ENCODE data around the gene PEDS1.
A peak's percentile ranks its signal among the peaks of the same experiment; 100 is the strongest.
"Not testable (repeated sequence)": the region's sequence is repeated elsewhere in the genome, so short reads cannot be mapped to it uniquely, and the experiment has no call there.

The PEDS1 gene

GRCh38 chr20:50153500-50154377 is at the start of gene PEDS1:
Gene PEDS1, minus strand, starts transcription at chr20:50153723. Its CDS starts 86 bp downstream, at chr20:50153637.
- DNase-seq, result peak; percentile 84

GRCh38 chr20:50202677-50203076 is 49.2 kb upstream of the PEDS1 start:
- no peak for DNase-seq

- DNase-seq, result not testable (repeated sequence)
Observed at GRCh38 chr20:50201710-50202109, 48.2 kb upstream of the PEDS1 start.

GRCh38 chr20:50200482-50201104 is 47.1 kb upstream of the PEDS1 start:
- no peak for DNase-seq

- no peak for DNase-seq
Observed at GRCh38 chr20:50199703-50200102, 46.2 kb upstream of the PEDS1 start.

- no peak for DNase-seq
Observed at GRCh38 chr20:50198716-50199115, 45.2 kb upstream of the PEDS1 start.

- no peak for DNase-seq
Observed at GRCh38 chr20:50198180-50198666, 44.7 kb upstream of the PEDS1 start.

- DNase-seq, result no peak
Observed at GRCh38 chr20:50197463-50198179, 44.1 kb upstream of the PEDS1 start.

- DNase-seq, result no peak
Observed at GRCh38 chr20:50196896-50197295, 43.4 kb upstream of the PEDS1 start.

- no peak for DNase-seq
Observed at GRCh38 chr20:50196248-50196647, 42.7 kb upstream of the PEDS1 start.

GRCh38 chr20:50195524-50196120 is 42.1 kb upstream of the PEDS1 start:
- DNase-seq, result no peak

GRCh38 chr20:50194831-50195523 is 41.5 kb upstream of the PEDS1 start:
- DNase-seq, result no peak

GRCh38 chr20:50194422-50194830 is 40.9 kb upstream of the PEDS1 start:
- DNase-seq, result no peak

GRCh38 chr20:50193836-50194421 is 40.4 kb upstream of the PEDS1 start:
- DNase-seq, result no peak

GRCh38 chr20:50193199-50193835 is 39.8 kb upstream of the PEDS1 start:
- no peak for DNase-seq

- DNase-seq, result peak; percentile 88
Observed at GRCh38 chr20:50192364-50193198, 39.1 kb upstream of the PEDS1 start.

GRCh38 chr20:50191544-50192363 is 38.2 kb upstream of the PEDS1 start:
- DNase-seq, result peak; percentile 64

- DNase-seq, result peak; percentile 57
Observed at GRCh38 chr20:50191065-50191543, 37.6 kb upstream of the PEDS1 start.
